ENCODE results near the gene XXYLT1.

The XXYLT1 gene

GRCh38 chr3:195151402-195151801 lies 119.6 kb downstream of the XXYLT1 start (continued):
- TF ChIP-seq PRDM10 (tag by site-specific recombination; IDR thresholded peaks at IDR 0.05) (no peak), ELK4 (IDR thresholded peaks at IDR 0.05; ENCODE audit: borderline replicate concordance, low read depth, low read length) (no peak), MZF1 (tag by site-specific recombination; IDR thresholded peaks at IDR 0.05; ENCODE audit: borderline replicate concordance) (no peak), YY1 (tag by site-specific recombination; IDR thresholded peaks at IDR 0.05) (no peak), ZNF560 (tag by site-specific recombination; IDR thresholded peaks at IDR 0.05; ENCODE audit: borderline replicate concordance) (no peak), MYNN (tag by site-specific recombination; IDR thresholded peaks at IDR 0.05; ENCODE audit: borderline replicate concordance) (no peak)
- TF ChIP-seq, protein P1, sequence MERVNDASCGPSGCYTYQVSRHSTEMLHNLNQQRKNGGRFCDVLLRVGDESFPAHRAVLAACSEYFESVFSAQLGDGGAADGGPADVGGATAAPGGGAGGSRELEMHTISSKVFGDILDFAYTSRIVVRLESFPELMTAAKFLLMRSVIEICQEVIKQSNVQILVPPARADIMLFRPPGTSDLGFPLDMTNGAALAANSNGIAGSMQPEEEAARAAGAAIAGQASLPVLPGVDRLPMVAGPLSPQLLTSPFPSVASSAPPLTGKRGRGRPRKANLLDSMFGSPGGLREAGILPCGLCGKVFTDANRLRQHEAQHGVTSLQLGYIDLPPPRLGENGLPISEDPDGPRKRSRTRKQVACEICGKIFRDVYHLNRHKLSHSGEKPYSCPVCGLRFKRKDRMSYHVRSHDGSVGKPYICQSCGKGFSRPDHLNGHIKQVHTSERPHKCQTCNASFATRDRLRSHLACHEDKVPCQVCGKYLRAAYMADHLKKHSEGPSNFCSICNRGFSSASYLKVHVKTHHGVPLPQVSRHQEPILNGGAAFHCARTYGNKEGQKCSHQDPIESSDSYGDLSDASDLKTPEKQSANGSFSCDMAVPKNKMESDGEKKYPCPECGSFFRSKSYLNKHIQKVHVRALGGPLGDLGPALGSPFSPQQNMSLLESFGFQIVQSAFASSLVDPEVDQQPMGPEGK (tag by site-specific recombination; IDR thresholded peaks at IDR 0.05), result no peak

- CTCF ChIA-PET, result no interaction called here
- H3K4me1 ChIP-seq (ENCODE audit: control insufficient read depth, insufficient read depth, low read length), result no peaks in the 10 kb centered on the region
- H3K9me3 ChIP-seq (ENCODE audit: control insufficient read depth, insufficient read depth, low read depth, low read length), result no peaks in the 10 kb centered on the region
- POLR2A ChIA-PET, result no interaction called here
- H3K36me3 ChIP-seq (ENCODE audit: control insufficient read depth in 2 of 2, insufficient read depth in 1 of 2, low read length in 2 of 2), result no peaks in the 10 kb centered on the region
- H3K27ac ChIP-seq (ENCODE audit: extremely low read depth, low read depth, low read length), result no peak overlapping the region
- no peak overlapping the region for H3K4me3 ChIP-seq (ENCODE audit: low read depth, low read length)
- TF ChIP-seq ZBTB1 (tag by site-specific recombination; IDR thresholded peaks at IDR 0.05) (no peak), ZFP41 (tag by site-specific recombination; IDR thresholded peaks at IDR 0.05; ENCODE audit: borderline replicate concordance) (no peak), ZFP3 (tag by site-specific recombination; IDR thresholded peaks at IDR 0.05; ENCODE audit: low read depth) (no peak), ZNF830 (tag by site-specific recombination; IDR thresholded peaks at IDR 0.05; ENCODE audit: low read depth) (no peak), PRDM1 (tag by site-specific recombination; IDR thresholded peaks at IDR 0.05) (peak; percentile 86), ZIC2 (tag by site-specific recombination; IDR thresholded peaks at IDR 0.05) (peak; percentile 68), ZNF449 (tag by site-specific recombination; IDR thresholded peaks at IDR 0.05) (no peak)
- TF ChIP-seq, protein P2, sequence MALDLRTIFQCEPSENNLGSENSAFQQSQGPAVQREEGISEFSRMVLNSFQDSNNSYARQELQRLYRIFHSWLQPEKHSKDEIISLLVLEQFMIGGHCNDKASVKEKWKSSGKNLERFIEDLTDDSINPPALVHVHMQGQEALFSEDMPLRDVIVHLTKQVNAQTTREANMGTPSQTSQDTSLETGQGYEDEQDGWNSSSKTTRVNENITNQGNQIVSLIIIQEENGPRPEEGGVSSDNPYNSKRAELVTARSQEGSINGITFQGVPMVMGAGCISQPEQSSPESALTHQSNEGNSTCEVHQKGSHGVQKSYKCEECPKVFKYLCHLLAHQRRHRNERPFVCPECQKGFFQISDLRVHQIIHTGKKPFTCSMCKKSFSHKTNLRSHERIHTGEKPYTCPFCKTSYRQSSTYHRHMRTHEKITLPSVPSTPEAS (tag by site-specific recombination; IDR thresholded peaks at IDR 0.05), result peak; percentile 92
Observed at GRCh38 chr3:195150181-195151118, 120.5 kb downstream of the XXYLT1 start.

All from HEK293 (cell line).